Thyroid gland (tissue), 4 donors: ENCODE measurements around the gene VGLL4. TPM values are rescaled to one million over a fixed set of nuclear protein-coding genes. Genes with fewer than 3 reads are reported as not detected.
A peak's percentile ranks its signal among the peaks of the same experiment; 100 is the strongest.

Source experiments
- DNase-seq, 2 donors: peaks; one replicate each; pipeline ENCODE4 v3.0.0-alpha.2; 2019
- H3K27ac ChIP-seq, 3 donors: fragments of 200-600 bp; sonication (generic); 1 replicate in 2 of 3; 2 replicates in 1 of 3; pipeline ENCODE4 v1.5.1; 2016 to 2019; ENCODE audit warnings: mild to moderate bottlenecking in 1 of 3, moderate library complexity in 1 of 3
- H3K27me3 ChIP-seq: fragments of 200-600 bp; sonication (generic); one replicate; pipeline ENCODE4 v1.5.1; 2019
- H3K36me3 ChIP-seq, 2 donors: fragments of 200-600 bp; sonication (generic); one replicate each; pipeline ENCODE4 v1.5.1; 2016 to 2019
- H3K4me1 ChIP-seq, 2 donors: fragments of 200-600 bp; sonication (generic); one replicate each; pipeline ENCODE4 v1.5.1; 2017 to 2019
- H3K4me3 ChIP-seq, 3 donors: fragments of 200-600 bp; sonication (generic); replicated peaks in 1 of 3; 1 replicate in 2 of 3; 2 replicates in 1 of 3; pipeline ENCODE4 v1.5.1; 2016; ENCODE audit warnings: mild to moderate bottlenecking in 1 of 3
- H3K9me3 ChIP-seq: fragments of 200-600 bp; sonication (generic); one replicate; pipeline ENCODE4 v1.5.1; 2017
- POLR2A ChIP-seq, 2 donors: fragments of 450-650 bp; IDR thresholded peaks; one replicate each; pipeline ENCODE4 v1.6.1; 2017; ENCODE audit warnings: antibody characterized with exemption in 2 of 2, mild to moderate bottlenecking in 2 of 2, moderate library complexity in 1 of 2
- WGBS, 2 donors: methylation state at CpG; one replicate each; pipeline ENCODE4 v1.1.5; 2017; 5-methylcytosine and 5-hydroxymethylcytosine counted together
- intact Hi-C: fragments of 100-400 bp; cut with DNase I; formaldehyde crosslinking; loops from one replicate; pipeline ENCODE4 v1.15.1; 2023
- total RNA-seq, 4 donors: library from RNA; depleted of rRNA; stranded (reverse); fragments of >200 nt; gene quantifications; one replicate each; pipeline ENCODE4 v1.2.3, GENCODE V29; 2016
- TF ChIP-seq, protein P1 (sequence below), 6 experiments: fragments of 200-600 bp in 3 of 6; fragments of 450-650 bp in 3 of 6; sonication (generic) in 3 of 6; IDR thresholded peaks; one replicate each; pipeline ENCODE4 v1.5.1; 2016 to 2019; ENCODE audit warnings: antibody characterized with exemption in 6 of 6, mild to moderate bottlenecking in 2 of 6, inconsistent platforms in 1 of 6, moderate library complexity in 1 of 6

VGLL4 gene
- total RNA-seq, 4 donors from 2014 or later, result 96.0 to 142 (median 131) TPM

DNA sequence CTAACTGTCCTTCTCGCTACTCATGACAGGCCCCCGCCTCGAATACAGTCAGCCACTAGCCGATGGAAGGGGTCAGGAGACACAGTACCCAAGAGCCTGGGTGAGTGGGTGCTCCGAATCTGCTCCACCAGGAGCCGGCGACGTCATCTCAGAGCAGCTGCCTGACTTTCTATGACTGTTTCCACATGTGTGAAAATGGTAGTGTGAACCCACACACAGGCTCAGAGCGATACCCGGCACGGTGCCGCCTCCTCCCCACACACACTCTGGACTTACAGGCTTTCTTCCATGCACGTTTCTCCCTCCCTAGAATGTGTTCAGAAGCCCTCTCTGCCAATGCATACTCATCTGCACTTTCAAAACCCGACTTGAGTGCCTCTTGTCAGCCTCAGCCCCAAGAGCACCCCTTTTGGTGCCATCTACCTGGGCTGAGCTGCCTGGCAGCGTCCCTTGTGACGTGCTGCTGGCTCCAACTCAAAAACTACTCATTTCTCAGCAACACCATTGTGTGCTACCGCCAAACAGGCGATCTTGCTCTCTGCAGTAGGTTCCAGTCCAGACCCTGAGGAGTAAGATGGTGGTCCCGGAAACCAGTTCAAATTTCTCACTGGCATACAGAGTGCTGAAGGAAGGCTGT is 29.7 kb downstream of the VGLL4 start:
- Histone ChIP-seq H3K9me3 (no peaks in the 10 kb centered on the region), H3K4me1 (peaks cover 33 to 63% of the 10 kb centered on the region in 2 donors), H3K4me3 (no peak overlapping the region), H3K27me3 (no peaks in the 10 kb centered on the region), H3K27ac (peak overlapping the region; percentile 35 to 75 (median 69)), H3K36me3 (no peaks in the 10 kb centered on the region)
- DNase-seq, result peak; percentile 92 to 95
- TF ChIP-seq, protein P1, sequence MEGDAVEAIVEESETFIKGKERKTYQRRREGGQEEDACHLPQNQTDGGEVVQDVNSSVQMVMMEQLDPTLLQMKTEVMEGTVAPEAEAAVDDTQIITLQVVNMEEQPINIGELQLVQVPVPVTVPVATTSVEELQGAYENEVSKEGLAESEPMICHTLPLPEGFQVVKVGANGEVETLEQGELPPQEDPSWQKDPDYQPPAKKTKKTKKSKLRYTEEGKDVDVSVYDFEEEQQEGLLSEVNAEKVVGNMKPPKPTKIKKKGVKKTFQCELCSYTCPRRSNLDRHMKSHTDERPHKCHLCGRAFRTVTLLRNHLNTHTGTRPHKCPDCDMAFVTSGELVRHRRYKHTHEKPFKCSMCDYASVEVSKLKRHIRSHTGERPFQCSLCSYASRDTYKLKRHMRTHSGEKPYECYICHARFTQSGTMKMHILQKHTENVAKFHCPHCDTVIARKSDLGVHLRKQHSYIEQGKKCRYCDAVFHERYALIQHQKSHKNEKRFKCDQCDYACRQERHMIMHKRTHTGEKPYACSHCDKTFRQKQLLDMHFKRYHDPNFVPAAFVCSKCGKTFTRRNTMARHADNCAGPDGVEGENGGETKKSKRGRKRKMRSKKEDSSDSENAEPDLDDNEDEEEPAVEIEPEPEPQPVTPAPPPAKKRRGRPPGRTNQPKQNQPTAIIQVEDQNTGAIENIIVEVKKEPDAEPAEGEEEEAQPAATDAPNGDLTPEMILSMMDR (IDR thresholded peaks at IDR 0.05), result no peak
- peak in 1 of 2 donors; percentile 58 for TF ChIP-seq POLR2A (IDR thresholded peaks at IDR 0.05)
- intact Hi-C loops, result no loop called here
- WGBS, 2 donors, result 39 to 67% methylated on average over 19 of the region's 19 CpGs

DNA sequence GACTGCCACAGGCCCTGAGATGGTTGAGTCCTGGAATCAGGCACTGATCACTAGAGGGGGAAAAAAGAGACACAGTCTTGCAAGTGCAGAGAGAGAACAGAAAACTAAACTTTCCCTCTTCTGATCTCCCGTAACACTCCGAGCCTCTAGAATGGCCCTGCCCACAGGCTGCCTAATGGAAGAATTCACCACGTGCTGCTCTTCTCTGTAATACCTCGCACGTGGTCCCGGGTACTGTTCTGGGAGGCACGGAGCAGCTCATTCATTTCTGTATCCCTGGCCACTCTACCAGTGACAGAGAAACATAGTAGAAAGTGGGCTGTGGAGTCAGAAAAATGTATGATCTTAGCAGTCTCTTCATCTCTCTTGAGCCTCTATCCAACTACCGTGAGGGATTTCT is 30.4 kb downstream of the VGLL4 start:
- Histone ChIP-seq H3K4me1 (peaks cover 35 to 65% of the 10 kb centered on the region in 2 donors), H3K9me3 (no peaks in the 10 kb centered on the region), H3K27ac (peak overlapping the region; percentile 22 to 75 (median 69)), H3K36me3 (no peaks in the 10 kb centered on the region), H3K4me3 (no peak overlapping the region), H3K27me3 (no peaks in the 10 kb centered on the region)
- intact Hi-C loops, result no loop called here
- 57 to 62% methylated on average over 8 of the region's 8 CpGs for WGBS, 2 donors
- DNase-seq, result peak; percentile 42 to 45
- TF ChIP-seq POLR2A (IDR thresholded peaks at IDR 0.05), result no peak
- TF ChIP-seq, protein P1 (IDR thresholded peaks at IDR 0.05), result no peak

DNA sequence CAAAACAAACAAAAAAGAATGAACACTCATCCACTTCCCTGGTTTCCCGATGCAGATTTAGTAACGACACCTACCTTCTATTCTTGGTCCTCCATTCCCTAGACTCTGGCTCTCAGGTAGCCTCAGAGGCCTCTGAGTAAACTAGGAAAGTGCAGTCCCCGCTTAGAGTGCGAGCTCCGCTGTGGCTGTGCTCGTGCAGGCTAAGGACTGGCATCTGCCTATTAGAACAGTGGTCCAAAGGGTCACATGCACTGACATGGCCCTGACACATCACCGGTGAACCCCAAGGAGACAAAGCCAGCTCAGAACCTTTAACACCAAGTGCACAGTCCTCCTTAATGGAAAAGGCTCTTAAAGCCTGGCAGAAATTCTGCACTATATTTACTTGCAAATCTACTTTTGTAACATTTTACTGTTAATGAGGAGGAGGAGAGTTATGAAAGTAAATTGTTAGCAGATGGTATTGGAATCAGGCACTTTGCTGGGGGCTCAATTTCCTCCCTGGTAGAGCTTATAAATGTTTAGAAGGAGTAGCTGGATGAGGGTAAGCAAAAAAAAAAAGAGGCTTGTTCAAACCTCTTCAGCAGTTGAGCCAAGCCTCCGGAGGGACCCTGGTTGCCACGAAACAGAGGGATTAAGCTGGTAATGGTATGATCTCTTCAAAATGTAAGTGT is 31.1 kb downstream of the VGLL4 start:
- Histone ChIP-seq H3K27me3 (no peaks in the 10 kb centered on the region), H3K27ac (peak overlapping the region in 2 of 3 donors; percentile 69 to 75), H3K4me1 (peaks cover 37 to 72% of the 10 kb centered on the region in 2 donors), H3K9me3 (no peaks in the 10 kb centered on the region), H3K4me3 (no peak overlapping the region), H3K36me3 (no peaks in the 10 kb centered on the region)
- 64 to 67% methylated on average over 9 of the region's 9 CpGs for WGBS, 2 donors
- DNase-seq, result peak in 1 of 2 donors; percentile 43
- intact Hi-C loops, result no loop called here
- no peak for TF ChIP-seq POLR2A (IDR thresholded peaks at IDR 0.05)
- TF ChIP-seq, protein P1 (IDR thresholded peaks at IDR 0.05), result no peak

DNA sequence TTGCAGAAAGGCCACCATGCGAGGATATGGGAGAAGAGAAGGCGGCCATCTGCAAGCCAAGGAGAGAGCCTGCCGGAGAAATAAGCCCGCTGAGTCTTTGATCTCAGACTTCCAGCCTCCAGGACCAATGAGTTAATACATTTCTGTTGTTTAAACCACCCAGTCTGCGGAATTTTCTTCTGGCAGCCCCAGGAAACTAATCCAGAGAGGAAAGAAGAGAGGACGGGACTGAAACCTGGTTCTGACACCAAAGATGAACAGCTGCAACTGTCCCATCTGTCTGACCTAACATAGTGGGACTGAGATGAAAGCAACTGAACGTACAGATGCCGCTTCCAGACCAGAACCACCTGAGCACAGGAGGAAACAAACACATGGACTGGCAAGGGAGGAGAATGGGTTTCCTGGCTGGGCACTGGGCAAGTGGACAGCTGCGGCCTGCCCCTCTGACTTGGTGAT is 32.3 kb downstream of the VGLL4 start:
- H3K27ac ChIP-seq, result no peak overlapping the region
- H3K9me3 ChIP-seq, result no peaks in the 10 kb centered on the region
- H3K36me3 ChIP-seq, result no peaks in the 10 kb centered on the region
- H3K4me3 ChIP-seq, result no peak overlapping the region
- no peaks in the 10 kb centered on the region for H3K27me3 ChIP-seq
- intact Hi-C loops, result no loop called here
- WGBS, 2 donors, result 92 to 93% methylated on average over 9 of the region's 9 CpGs
- TF ChIP-seq POLR2A (IDR thresholded peaks at IDR 0.05), result no peak
- TF ChIP-seq, protein P1 (IDR thresholded peaks at IDR 0.05), result no peak
- no peak for DNase-seq
- H3K4me1 ChIP-seq, result peaks cover 34 to 80% of the 10 kb centered on the region in 2 donors

DNA sequence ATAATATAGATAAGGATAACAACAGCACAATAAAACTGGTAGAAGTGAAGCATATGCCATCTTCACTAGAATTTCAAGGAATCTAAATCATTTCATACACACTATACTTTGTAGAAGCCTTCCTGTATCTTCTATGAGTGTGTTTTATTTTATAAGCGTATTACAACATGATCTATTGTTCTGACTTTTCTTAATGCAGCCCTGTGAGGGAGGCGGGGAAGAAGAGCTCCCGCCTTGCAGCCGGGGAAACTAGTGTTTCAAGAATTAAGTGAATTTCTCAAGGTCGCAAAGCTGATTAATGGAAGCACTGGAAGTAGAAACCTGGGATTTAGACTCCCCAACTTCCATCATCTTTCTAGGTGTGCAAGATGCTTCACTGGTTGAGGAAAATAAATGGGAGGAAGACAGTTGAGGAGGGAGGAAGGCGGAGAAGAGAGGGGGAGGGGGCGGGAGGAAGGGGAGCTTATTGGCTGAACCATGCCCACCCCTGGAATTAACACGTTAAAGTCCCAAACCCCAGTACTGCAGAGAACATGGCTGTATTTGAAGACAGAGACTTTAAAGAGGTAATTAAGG is 32.9 kb downstream of the VGLL4 start:
- Histone ChIP-seq H3K36me3 (no peaks in the 10 kb centered on the region), H3K9me3 (no peaks in the 10 kb centered on the region), H3K27me3 (no peaks in the 10 kb centered on the region), H3K4me1 (peaks cover 33 to 80% of the 10 kb centered on the region in 2 donors), H3K4me3 (no peak overlapping the region), H3K27ac (no peak overlapping the region)
- intact Hi-C loops, result no loop called here
- TF ChIP-seq POLR2A (IDR thresholded peaks at IDR 0.05), result no peak
- TF ChIP-seq, protein P1 (IDR thresholded peaks at IDR 0.05), result no peak
- 72 to 86% methylated on average over 8 of the region's 8 CpGs for WGBS, 2 donors
- no peak for DNase-seq
